Measurements from ENCODE around the gene LONP2.

LONP2 gene

DNA sequence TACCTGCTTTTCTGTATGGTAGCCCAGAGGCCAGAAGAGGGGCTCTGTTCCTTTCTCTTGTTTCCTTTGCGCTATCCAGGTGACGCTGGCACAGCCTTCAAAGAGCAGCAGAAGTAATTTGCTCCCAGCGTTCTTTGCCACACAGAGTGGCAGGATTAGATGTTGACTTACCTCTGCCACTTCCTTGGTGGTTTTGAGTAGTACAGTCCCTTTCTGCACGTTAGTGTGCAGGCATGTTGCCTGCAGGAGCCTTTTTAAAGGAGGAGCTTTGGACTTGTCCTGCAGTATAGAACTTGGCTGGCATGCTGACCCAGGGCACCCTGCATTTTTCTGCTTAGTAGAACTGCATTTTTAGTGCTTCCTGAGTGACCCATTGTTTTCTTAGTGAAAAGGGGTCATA lies 3.2 kb downstream of the LONP2 start, which contains the start of gene ABCC11:
ABCC11 (minus strand) TSS at position 229 of the 400 bp plus-strand sequence. CDS start 15,618 bp downstream, outside the sequence.
- in situ Hi-C loops (cut with HindIII; ENCODE audit: low sequenced_read_pairs), result no loop called here
- no peak within 1 kb of the TSS for H3K4me3 ChIP-seq (ENCODE audit: low read depth, low read length)
- no peak for DNase-seq (ENCODE audit: low read depth, low spot score)
- TF ChIP-seq, protein P1, sequence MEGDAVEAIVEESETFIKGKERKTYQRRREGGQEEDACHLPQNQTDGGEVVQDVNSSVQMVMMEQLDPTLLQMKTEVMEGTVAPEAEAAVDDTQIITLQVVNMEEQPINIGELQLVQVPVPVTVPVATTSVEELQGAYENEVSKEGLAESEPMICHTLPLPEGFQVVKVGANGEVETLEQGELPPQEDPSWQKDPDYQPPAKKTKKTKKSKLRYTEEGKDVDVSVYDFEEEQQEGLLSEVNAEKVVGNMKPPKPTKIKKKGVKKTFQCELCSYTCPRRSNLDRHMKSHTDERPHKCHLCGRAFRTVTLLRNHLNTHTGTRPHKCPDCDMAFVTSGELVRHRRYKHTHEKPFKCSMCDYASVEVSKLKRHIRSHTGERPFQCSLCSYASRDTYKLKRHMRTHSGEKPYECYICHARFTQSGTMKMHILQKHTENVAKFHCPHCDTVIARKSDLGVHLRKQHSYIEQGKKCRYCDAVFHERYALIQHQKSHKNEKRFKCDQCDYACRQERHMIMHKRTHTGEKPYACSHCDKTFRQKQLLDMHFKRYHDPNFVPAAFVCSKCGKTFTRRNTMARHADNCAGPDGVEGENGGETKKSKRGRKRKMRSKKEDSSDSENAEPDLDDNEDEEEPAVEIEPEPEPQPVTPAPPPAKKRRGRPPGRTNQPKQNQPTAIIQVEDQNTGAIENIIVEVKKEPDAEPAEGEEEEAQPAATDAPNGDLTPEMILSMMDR (IDR thresholded peaks at IDR 0.05; ENCODE audit: low read depth, low read length), result no peak

DNA sequence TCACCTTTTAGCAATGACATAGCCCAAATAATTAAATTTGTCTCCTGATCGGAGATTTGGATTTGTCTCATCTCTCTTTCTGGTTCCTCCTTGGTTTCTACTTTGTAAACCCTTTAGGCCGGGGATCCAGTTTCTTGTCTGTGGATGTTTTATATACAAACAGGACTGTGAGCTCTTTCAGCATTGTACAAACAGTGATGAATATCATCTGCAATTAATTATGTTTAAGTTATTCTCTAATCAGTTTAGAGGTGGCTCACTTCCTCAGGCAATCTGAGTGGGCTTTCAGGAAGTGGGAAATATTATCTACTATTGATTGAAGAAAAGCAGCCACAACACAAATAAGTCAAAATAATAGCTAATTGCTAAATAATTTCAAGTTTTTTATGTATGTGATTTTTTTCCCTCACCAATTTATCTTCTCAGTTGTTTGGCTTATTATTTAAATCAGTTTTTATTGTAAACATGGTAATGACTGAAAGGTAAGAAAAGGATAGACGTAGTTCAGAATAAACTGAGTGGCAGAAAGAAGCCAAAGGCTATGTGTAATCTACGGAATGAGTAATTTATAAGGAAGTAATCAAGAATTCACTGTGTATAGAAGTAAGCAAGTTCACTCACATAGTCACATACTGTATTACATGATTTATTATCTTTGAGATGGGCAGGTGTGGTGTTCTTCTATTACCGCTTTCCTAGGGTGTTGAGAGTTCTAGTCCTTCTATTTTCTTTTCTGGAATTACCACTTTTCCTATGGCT lies 6.6 kb downstream of the LONP2 start:
- TF ChIP-seq, protein P1 (IDR thresholded peaks at IDR 0.05; ENCODE audit: low read depth, low read length), result no peak
- no peak overlapping the region for H3K4me3 ChIP-seq (ENCODE audit: low read depth, low read length)
- no peak for DNase-seq (ENCODE audit: low read depth, low spot score)
- in situ Hi-C loops (cut with HindIII; ENCODE audit: low sequenced_read_pairs), result no loop called here

DNA sequence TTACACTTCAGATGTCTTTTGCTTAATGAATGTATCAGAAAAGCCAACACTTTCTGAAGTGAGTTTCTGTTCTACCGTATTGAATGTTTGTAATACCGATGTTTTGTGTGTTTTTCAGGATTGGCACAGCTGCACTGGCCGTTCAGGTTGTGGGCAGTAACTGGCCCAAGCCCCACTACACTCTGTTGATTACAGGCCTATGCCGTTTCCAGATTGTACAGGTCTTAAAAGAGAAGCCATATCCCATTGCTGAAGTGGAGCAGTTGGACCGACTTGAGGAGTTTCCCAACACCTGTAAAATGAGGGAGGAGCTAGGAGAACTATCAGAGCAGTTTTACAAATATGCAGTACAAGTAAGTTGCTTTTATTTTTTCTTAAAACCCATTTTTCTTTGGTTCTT lies 7.9 kb downstream of the LONP2 start:
- TF ChIP-seq, protein P1 (IDR thresholded peaks at IDR 0.05; ENCODE audit: low read depth, low read length), result no peak
- H3K4me3 ChIP-seq (ENCODE audit: low read depth, low read length), result no peak overlapping the region
- in situ Hi-C loops (cut with HindIII; ENCODE audit: low sequenced_read_pairs), result no loop called here
- DNase-seq (ENCODE audit: low read depth, low spot score), result no peak

DNA sequence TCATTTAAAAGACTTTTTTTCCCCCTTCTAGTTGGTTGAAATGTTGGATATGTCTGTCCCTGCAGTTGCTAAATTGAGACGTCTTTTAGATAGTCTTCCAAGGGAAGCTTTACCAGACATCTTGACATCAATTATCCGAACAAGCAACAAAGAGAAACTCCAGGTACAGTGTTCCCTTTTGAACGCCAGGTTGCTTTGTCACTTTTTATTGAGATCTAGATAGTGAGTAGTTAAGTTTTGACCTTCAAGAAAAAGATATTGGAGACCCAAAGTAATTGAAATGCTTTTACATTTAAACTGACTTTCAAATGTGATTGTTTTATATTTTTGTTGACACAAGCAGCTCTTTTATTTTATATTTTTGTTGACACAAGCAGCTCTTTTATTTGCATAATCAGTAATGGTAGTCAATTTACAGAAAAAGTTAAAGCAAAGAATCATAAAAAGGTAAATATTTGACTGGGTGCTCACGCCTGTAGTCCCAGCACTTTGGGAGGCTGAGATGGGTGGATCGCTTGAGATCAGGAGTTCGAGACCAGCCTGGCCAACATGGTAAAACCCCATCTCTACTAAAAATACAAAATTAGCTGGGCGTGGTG lies 12.6 kb downstream of the LONP2 start:
- in situ Hi-C loops (cut with HindIII; ENCODE audit: low sequenced_read_pairs), result no loop called here
- TF ChIP-seq, protein P1 (IDR thresholded peaks at IDR 0.05; ENCODE audit: low read depth, low read length), result no peak
- DNase-seq (ENCODE audit: low read depth, low spot score), result no peak
- no peak overlapping the region for H3K4me3 ChIP-seq (ENCODE audit: low read depth, low read length)

DNA sequence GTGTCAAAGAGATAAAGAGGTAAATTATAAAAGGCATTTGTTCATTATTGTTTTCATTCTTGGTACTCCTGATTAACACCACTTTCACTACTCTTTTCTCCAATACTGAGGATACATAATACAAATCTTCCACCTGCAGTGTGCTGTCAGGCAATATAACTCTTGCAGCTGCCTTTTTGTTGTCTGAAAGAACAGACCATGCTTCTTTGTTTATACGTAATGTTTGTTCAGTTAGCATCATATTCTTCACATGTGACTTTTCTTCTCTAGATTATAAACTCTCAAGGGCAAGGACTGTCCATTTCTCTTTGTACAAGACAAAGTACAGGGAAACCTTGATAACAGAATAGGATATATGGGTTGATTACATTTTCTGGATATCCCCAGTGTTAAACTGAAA lies 17.5 kb downstream of the LONP2 start:
- TF ChIP-seq, protein P1 (IDR thresholded peaks at IDR 0.05; ENCODE audit: low read depth, low read length), result no peak
- in situ Hi-C loops (cut with HindIII; ENCODE audit: low sequenced_read_pairs), result no loop called here
- DNase-seq (ENCODE audit: low read depth, low spot score), result no peak
- H3K4me3 ChIP-seq (ENCODE audit: low read depth, low read length), result no peak overlapping the region

DNA sequence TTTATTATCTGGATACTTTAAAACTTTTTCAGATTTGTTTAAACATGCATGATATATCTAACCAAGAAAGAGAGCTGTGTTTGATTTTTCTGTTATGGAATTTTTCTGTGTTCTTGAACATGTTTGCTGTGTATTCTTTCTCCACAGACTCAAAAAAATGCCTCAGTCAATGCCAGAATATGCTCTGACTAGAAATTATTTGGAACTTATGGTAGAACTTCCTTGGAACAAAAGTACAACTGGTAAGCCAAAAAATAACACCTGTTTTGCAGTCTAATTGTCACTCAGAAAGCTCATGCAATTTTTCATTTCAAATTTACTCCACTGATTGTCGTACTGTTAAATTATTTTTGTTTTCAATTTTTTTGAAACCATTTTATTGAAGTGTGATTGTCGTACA lies 18.5 kb downstream of the LONP2 start:
- H3K4me3 ChIP-seq (ENCODE audit: low read depth, low read length), result no peak overlapping the region
- TF ChIP-seq, protein P1 (IDR thresholded peaks at IDR 0.05; ENCODE audit: low read depth, low read length), result no peak
- DNase-seq (ENCODE audit: low read depth, low spot score), result no peak
- in situ Hi-C loops (cut with HindIII; ENCODE audit: low sequenced_read_pairs), result no loop called here
